HepG2 (cell line): ENCODE measurements around the gene NOTUM. TPM values are rescaled to one million over a fixed set of nuclear protein-coding genes. Genes with fewer than 3 reads are reported as not detected.

Source experiments
- ATAC-seq: fragments of 200-7000 bp; cut with Tn5 transposase; 3 replicates; pipeline ENCODE4 v1.9.1; 2020; ENCODE audit warnings: mild to moderate bottlenecking, moderate library complexity
- BruUV-seq: library from RNA; stranded (reverse); fragments of 400-500 nt; replicated peaks from 2 replicates; lab custom pipeline; 2021; lab: Mats Ljungman, UMichigan
- CTCF ChIA-PET: fragments of 300-600 bp; formaldehyde crosslinking; extraction: SDS; loops from one replicate; lab custom pipeline; 2021; ENCODE audit warnings: low total read pairs, inconsistent platforms, low intra/inter-chr PET ratio; lab: Yijun Ruan, JAX
- POLR2A ChIA-PET: fragments of 350-600 bp; sonication (Branson Sonifier 250); formaldehyde crosslinking; loops from one replicate; lab custom pipeline; 2020; ENCODE audit warnings: antibody characterized with exemption, inconsistent platforms; lab: Yijun Ruan, JAX
- DNase-seq: peaks from one replicate; pipeline ENCODE4 v3.0.0-alpha.2; 2015; ENCODE audit warnings: low spot score
- FAIRE-seq: peaks from 3 replicates; lab custom pipeline; 2011; peaks lifted over from hg19 to GRCh38; lab: Jason Lieb, UNC
- H2AFZ ChIP-seq: one replicate; pipeline ENCODE4 v1.6.1; 2011; ENCODE audit warnings: low read length, inconsistent platforms
- H3K27ac ChIP-seq: fragments of 300-600 bp; 3 replicates; pipeline ENCODE4 v1.8.0; 2011; ENCODE audit warnings: mixed run types, mild to moderate bottlenecking, mixed read lengths, low read length, inconsistent platforms; ENCODE audit not compliant: insufficient read depth; ENCODE audit errors: extremely low read length
- H3K27me3 ChIP-seq, 2 experiments: fragments of 200-600 bp in 1 of 2; 2 replicates in 1 of 2; 3 replicates in 1 of 2; pipeline versions ENCODE4 v1.6.0 to v1.8.0; 2011; ENCODE audit warnings: low read length in 2 of 2, mild to moderate bottlenecking in 2 of 2, moderate library complexity in 2 of 2, inconsistent platforms in 1 of 2; ENCODE audit not compliant: insufficient read depth in 2 of 2, control insufficient read depth in 1 of 2
- H3K36me3 ChIP-seq, 2 experiments: fragments of 200-600 bp in 1 of 2; replicated peaks in 1 of 2; 2 replicates in 1 of 2; 3 replicates in 1 of 2; pipeline versions ENCODE4 v1.5.1 to v1.8.0; 2011; ENCODE audit warnings: low read length in 2 of 2, inconsistent platforms in 1 of 2; ENCODE audit not compliant: insufficient read depth in 2 of 2, control insufficient read depth in 1 of 2
- H3K4me1 ChIP-seq: 2 replicates; pipeline ENCODE4 v1.5.1; 2012; ENCODE audit warnings: low read length, inconsistent platforms; ENCODE audit not compliant: insufficient read depth
- H3K4me2 ChIP-seq: 2 replicates; pipeline ENCODE4 v1.6.0; 2011; ENCODE audit warnings: low read depth, low read length, inconsistent platforms
- H3K4me3 ChIP-seq, 3 experiments: fragments of 200-600 bp in 1 of 3; sonication (generic), shearing (Covaris generic) in 1 of 3; replicated peaks in 1 of 3; 2 replicates each; pipeline ENCODE4 v1.5.1; 2011 to 2016; ENCODE audit warnings: low read length in 3 of 3, inconsistent platforms in 2 of 3, low read depth in 2 of 3, mild to moderate bottlenecking in 2 of 3, control low read depth in 1 of 3, mixed read lengths in 1 of 3; ENCODE audit not compliant: insufficient read depth in 1 of 3
- H3K79me2 ChIP-seq: one replicate; pipeline ENCODE4 v1.6.1; 2011; ENCODE audit warnings: low read length, inconsistent platforms; ENCODE audit not compliant: insufficient read depth
- H3K9ac ChIP-seq: 2 replicates; pipeline ENCODE4 v1.6.0; 2011; ENCODE audit warnings: mild to moderate bottlenecking, low read depth, low read length, inconsistent platforms; ENCODE audit not compliant: insufficient read depth
- H3K9me3 ChIP-seq: 2 replicates; pipeline ENCODE4 v1.5.1; 2012; ENCODE audit warnings: mild to moderate bottlenecking, low read length
- H4K20me1 ChIP-seq: 2 replicates; pipeline ENCODE4 v1.6.0; 2011; ENCODE audit warnings: inconsistent platforms, mild to moderate bottlenecking, low read length, moderate library complexity; ENCODE audit not compliant: insufficient read depth
- AGO2 ChIP-seq: fragments of 200-400 bp; formaldehyde crosslinking; optimal IDR thresholded peaks from 2 replicates; pipeline ENCODE3; 2017; ENCODE audit warnings: mild to moderate bottlenecking, low read depth, low read length, moderate library complexity
- ATF7 ChIP-seq, 2 experiments: fragments of 450-650 bp in 1 of 2; sonication (generic) in 1 of 2; formaldehyde crosslinking in 1 of 2; IDR thresholded peaks; 2 replicates each; pipeline versions ENCODE4 v1.4.0 to v1.6.1; 2016 to 2020; ENCODE audit warnings: antibody characterized with exemption in 1 of 2, mild to moderate bottlenecking in 1 of 2, missing genetic modification reagents in 1 of 2
- RXRA ChIP-seq: sonication (generic); formaldehyde crosslinking; IDR thresholded peaks from 2 replicates; pipeline ENCODE4 v1.5.1; 2020; ENCODE audit warnings: missing genetic modification reagents
- WGBS: methylation state at CpG from one replicate; pipeline ENCODE4 v1.1.6; 2017; ENCODE audit warnings: low lambda C conversion rate; 5-methylcytosine and 5-hydroxymethylcytosine counted together
- in situ Hi-C: cut with HindIII; loops from 2 replicates; pipeline ENCODE4 v1.10.0; 2017; ENCODE audit warnings: low pct_unique_long_range_greater_than_20kb; ENCODE audit not compliant: extremely low pct_ligation_motif_present
- intact Hi-C: fragments of 100-400 bp; cut with micrococcal nuclease; formaldehyde crosslinking; loops from one replicate; pipeline ENCODE4 v1.10.0; 2022; ENCODE audit not compliant: unreplicated experiment
- polyA plus RNA-seq, 8 experiments: library from polyadenylated mRNA; depleted of rRNA in 3 of 8; stranded (reverse) in 7 of 8; unstranded in 1 of 8; fragments of >200 nt; fragmentation: Illumina TruSeq in 4 of 8; extraction: Trizol in 4 of 8; gene quantifications; 2 replicates each; pipeline versions ENCODE4 v1.2.1 to v1.2.3, GENCODE V29; 2011 to 2016; ENCODE audit warnings: low read depth in 4 of 8, missing spikeins in 1 of 8, mixed read lengths in 1 of 8; ENCODE audit not compliant: insufficient read depth in 1 of 8
- total RNA-seq, 5 experiments: library from RNA; depleted of rRNA; stranded (reverse); fragments of >200 nt; fragmentation: Illumina TruSeq; extraction: Trizol; gene quantifications; 2 replicates each; pipeline ENCODE4 v1.2.3, GENCODE V29; 2016; ENCODE audit warnings: low read depth in 1 of 5
- TF ChIP-seq, protein P1 (sequence below): sonication (generic); formaldehyde crosslinking; IDR thresholded peaks from 2 replicates; pipeline ENCODE4 v1.8.0; 2022; ENCODE audit warnings: low read depth, missing genetic modification reagents

The NOTUM gene
- total and polyA plus RNA-seq, 2 of the 13 experiments (the other 11 are each of a cell fraction or from before 2014, with no cell fraction given) = 150 to 160 TPM

DNA sequence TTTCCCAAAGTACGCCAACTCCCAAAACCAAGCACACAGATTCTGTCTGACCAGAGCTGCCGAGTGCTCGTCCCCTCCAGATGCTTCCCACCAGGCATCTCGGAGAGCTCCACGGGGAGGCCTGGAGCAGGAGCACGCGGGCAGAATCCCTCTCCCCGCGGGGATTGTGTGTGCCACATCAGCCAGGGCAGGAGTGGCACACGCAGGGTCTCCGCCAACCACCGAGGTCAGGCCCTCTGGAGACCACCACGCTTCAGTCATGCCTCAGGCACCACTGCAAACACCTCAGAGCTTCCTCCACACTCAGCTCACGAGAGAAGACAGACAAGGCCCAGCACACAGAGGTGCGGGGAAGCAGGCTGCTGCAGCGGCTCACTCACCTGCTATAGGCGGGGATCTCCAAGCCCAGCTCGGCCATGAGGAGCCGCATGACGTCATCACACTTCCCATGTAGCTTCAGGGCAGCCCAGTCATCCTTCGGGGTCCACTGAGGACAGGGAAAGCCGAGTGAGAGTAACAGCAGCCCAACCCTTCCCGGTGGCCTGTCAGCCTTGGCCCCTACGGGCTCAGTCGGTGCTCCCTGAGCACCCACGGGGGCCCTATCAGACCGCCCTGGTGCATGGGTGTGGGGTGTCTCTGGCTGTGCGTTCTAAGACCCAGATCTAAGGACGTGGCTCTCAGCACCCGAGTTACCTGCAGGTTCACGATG is 47.4 kb downstream of the NOTUM start:
- H3K27ac ChIP-seq = no peak overlapping the region
- H4K20me1 ChIP-seq = peaks cover 6% of the 10 kb centered on the region; the same call in 1 of the 2 replicates
- H3K79me2 ChIP-seq = peaks cover 41% of the 10 kb centered on the region
- 97% methylated on average over 22 of the region's 31 CpGs for WGBS
- TF ChIP-seq, protein P1, sequence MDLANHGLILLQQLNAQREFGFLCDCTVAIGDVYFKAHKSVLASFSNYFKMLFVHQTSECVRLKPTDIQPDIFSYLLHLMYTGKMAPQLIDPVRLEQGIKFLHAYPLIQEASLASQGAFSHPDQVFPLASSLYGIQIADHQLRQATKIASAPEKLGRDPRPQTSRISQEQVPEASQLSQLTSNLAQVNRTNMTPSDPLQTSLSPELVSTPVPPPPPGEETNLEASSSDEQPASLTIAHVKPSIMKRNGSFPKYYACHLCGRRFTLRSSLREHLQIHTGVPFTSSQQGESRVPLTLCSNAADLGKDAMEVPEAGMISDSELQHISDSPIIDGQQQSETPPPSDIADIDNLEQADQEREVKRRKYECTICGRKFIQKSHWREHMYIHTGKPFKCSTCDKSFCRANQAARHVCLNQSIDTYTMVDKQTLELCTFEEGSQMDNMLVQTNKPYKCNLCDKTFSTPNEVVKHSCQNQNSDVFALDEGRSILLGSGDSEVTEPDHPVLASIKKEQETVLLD (CRISPR knock-in tag) = no peak
- TF ChIP-seq AGO2 (peak; percentile 33), ATF7 (IDR thresholded peaks at IDR 0.05) (peak; percentile 75), ATF7 (CRISPR knock-in tag; IDR thresholded peaks at IDR 0.05) (no peak), RXRA (CRISPR knock-in tag) (peak; percentile 7; the same call in 1 of the 2 replicates)
- no peak for ATAC-seq
- no peak for FAIRE-seq
- peaks cover 46% of the 10 kb centered on the region for H3K4me1 ChIP-seq
- CTCF ChIA-PET = no interaction called here
- H3K4me2 ChIP-seq = no peak overlapping the region
- no peak overlapping the region for H3K9ac ChIP-seq
- peaks cover 34 to 53% of the 10 kb centered on the region in 2 experiments for H3K36me3 ChIP-seq
- no peak overlapping the region for H2AFZ ChIP-seq
- DNase-seq = no peak
- intact Hi-C loops (loop anchor here (5.0 kb wide), 1 partner anchor 41 kb away; the partner anchor contains the start of gene ARHGDIA), in situ Hi-C loops (no loop called here)
- no peak overlapping the region for H3K4me3 ChIP-seq
- no TSS peak for BruUV-seq
- no peaks in the 10 kb centered on the region for H3K9me3 ChIP-seq
- H3K27me3 ChIP-seq = no peaks in the 10 kb centered on the region; a peak in 1 of 5 replicates
- POLR2A ChIA-PET = interaction anchor here (1.3 to 1.4 kb wide), 5 partner anchors 10 to 30 kb away, joined by 3 to 4 read pairs (median 4); partner anchors contain the start of gene NPB
